Measurements from ENCODE around the gene CCDC3.

The CCDC3 gene

DNA sequence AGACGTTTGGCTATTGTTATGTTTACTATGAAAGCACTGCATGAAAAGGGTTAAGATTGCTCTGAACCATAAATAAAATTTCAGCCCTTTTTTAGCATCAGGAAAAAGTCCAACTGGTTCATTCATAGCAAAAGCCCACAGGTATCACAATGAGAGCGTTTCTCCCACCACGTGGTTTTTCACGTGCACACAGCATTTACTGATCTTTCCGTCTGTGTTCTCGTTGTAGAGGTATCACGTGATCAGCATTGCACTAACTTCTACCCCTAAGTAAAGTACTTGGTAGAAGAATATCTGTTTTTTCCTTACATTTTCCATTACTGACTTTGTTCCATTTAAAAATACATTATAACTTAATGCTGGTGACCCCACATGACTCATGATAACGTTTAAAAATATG lies 17.8 kb upstream of the CCDC3 start:
- H3K27ac ChIP-seq, result no peak overlapping the region
- no peak for TF ChIP-seq CTCF (conservative IDR thresholded peaks at IDR 0.05)

DNA sequence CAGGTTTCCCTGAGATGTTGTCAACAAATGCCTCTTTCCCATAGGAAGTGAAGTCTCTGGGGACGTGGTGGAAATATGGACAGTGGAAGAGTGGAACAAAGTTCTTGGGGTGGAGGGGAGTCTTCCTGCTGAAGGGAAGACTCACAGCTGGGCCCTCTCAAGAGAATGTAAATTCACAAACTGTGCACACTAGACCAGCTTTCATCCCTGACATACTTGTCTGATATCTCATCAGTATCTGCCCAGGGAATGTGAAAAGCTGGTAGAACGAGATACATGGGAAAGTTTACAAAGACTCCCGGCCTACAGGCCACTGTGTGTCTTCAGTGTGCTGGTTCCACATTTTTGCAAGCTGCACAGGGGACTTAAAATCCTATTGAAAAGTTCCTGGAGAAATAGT lies 16.7 kb upstream of the CCDC3 start:
- TF ChIP-seq CTCF (conservative IDR thresholded peaks at IDR 0.05), result no peak
- no peak overlapping the region for H3K27ac ChIP-seq

- no peak for TF ChIP-seq CTCF (conservative IDR thresholded peaks at IDR 0.05)
- H3K27ac ChIP-seq, result no peak overlapping the region
Observed at GRCh38 chr10:13016886-13017285, 15.4 kb upstream of the CCDC3 start.

DNA sequence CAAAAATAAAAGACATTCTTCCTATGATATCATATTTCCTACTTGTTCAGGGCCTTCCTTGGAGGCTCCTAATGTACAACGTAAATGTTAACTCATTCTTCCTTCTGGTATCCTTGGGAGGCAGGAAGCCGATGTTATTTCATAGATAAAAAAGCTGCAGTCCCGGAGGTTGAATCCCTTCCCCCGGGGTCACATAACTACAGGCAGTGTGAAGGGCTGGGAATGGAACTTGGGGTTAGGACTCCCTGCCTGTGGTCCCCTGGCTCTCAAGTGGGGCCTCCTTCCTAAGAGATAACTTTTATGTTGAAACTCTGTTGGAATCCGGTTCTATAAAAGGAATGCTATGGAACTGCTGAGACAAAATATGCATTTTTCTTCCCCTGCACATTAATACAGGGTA lies 14.9 kb upstream of the CCDC3 start:
- no peak for TF ChIP-seq CTCF (conservative IDR thresholded peaks at IDR 0.05)
- no peak overlapping the region for H3K27ac ChIP-seq

- H3K27ac ChIP-seq, result no peak overlapping the region
- TF ChIP-seq CTCF (conservative IDR thresholded peaks at IDR 0.05), result no peak
Observed at GRCh38 chr10:13006037-13006436, 4.5 kb upstream of the CCDC3 start.

- no peak for TF ChIP-seq CTCF (conservative IDR thresholded peaks at IDR 0.05)
- H3K27ac ChIP-seq, result no peak overlapping the region
Observed at GRCh38 chr10:13003759-13004158, 2.2 kb upstream of the CCDC3 start.

GRCh38 chr10:13003004-13003403 lies 1.5 kb upstream of the CCDC3 start:
- no peak overlapping the region for H3K27ac ChIP-seq
- TF ChIP-seq CTCF (conservative IDR thresholded peaks at IDR 0.05), result no peak

DNA sequence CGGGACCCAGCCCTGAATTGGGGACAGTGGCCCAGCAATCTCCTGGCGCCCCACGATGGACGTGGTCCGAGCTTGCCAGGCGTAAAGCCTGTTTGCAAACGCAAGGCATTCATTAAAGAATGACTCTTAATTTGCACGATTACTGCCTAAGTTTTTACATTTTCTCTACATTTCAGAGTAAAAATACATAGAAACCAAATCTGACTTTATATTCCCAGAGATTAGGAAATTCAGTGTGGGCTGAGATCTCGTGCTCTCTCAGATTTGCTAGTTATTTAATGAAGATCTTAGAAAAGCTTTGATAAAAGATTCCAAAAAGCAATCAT lies 337 bp upstream of the CCDC3 start:
- no peak for TF ChIP-seq CTCF (conservative IDR thresholded peaks at IDR 0.05)
- H3K27ac ChIP-seq, result no peak overlapping the region

All from VCaP (cell line).